Jurkat, Clone E6-1 (cell line): ENCODE data around the gene ARID5A.

ENCODE experiments used
- DNase-seq: peaks from one replicate; pipeline ENCODE4 v3.0.0-alpha.2; 2011; ENCODE audit warnings: low read depth, low spot score
- H3K4me3 ChIP-seq: 2 replicates; pipeline ENCODE4 v1.5.1; 2011; ENCODE audit warnings: mild to moderate bottlenecking, low read length, control low read depth, moderate library complexity

The ARID5A gene

GRCh38 chr2:96505231-96505889 lies 31.2 kb upstream of the ARID5A start, which contains the start of gene NEURL3:
Gene NEURL3 (minus strand): TSS chr2:96505357. CDS start chr2:96505286, 71 bp downstream.
- no peak within 1 kb of the TSS for H3K4me3 ChIP-seq
- no peak for DNase-seq

GRCh38 chr2:96506016-96506906 lies 30.3 kb upstream of the ARID5A start:
- no peak for DNase-seq
- no peak overlapping the region for H3K4me3 ChIP-seq

- no peak for DNase-seq
- H3K4me3 ChIP-seq = no peak overlapping the region
These were observed 29.7 kb upstream of the ARID5A start for GRCh38 chr2:96506907-96507240.

GRCh38 chr2:96507957-96508520 lies 28.5 kb upstream of the ARID5A start:
- peak; percentile 39 for DNase-seq
- no peak overlapping the region for H3K4me3 ChIP-seq

- no peak for DNase-seq
- H3K4me3 ChIP-seq = no peak overlapping the region
These were observed 27.9 kb upstream of the ARID5A start for GRCh38 chr2:96508521-96509113.

GRCh38 chr2:96509114-96509846 lies 27.3 kb upstream of the ARID5A start:
- no peak for DNase-seq

GRCh38 chr2:96509847-96510230 lies 26.7 kb upstream of the ARID5A start:
- no peak for DNase-seq
- no peak overlapping the region for H3K4me3 ChIP-seq

More at GRCh38 chr2:96509114-96509846, 27.3 kb upstream of the ARID5A start:
- no peak overlapping the region for H3K4me3 ChIP-seq

- DNase-seq = no peak
- H3K4me3 ChIP-seq = no peak overlapping the region
These were observed 25.5 kb upstream of the ARID5A start for GRCh38 chr2:96510931-96511595.

GRCh38 chr2:96511851-96512250 lies 24.7 kb upstream of the ARID5A start:
- DNase-seq = no peak
- H3K4me3 ChIP-seq = no peak overlapping the region

- DNase-seq = no peak
- no peak overlapping the region for H3K4me3 ChIP-seq
These were observed 24.2 kb upstream of the ARID5A start for GRCh38 chr2:96512341-96512740.

- no peak overlapping the region for H3K4me3 ChIP-seq
- DNase-seq = no peak
These were observed 22.0 kb upstream of the ARID5A start for GRCh38 chr2:96514521-96514920.

GRCh38 chr2:96517079-96517478 lies 19.5 kb upstream of the ARID5A start:
- H3K4me3 ChIP-seq = no peak overlapping the region
- no peak for DNase-seq

GRCh38 chr2:96520231-96520630 lies 16.3 kb upstream of the ARID5A start:
- no peak for DNase-seq
- no peak overlapping the region for H3K4me3 ChIP-seq

GRCh38 chr2:96520697-96521096 lies 15.9 kb upstream of the ARID5A start:
- no peak overlapping the region for H3K4me3 ChIP-seq
- no peak for DNase-seq

- DNase-seq = no peak
- no peak overlapping the region for H3K4me3 ChIP-seq
These were observed 15.3 kb upstream of the ARID5A start for GRCh38 chr2:96521219-96521618.

- DNase-seq = no peak
- no peak overlapping the region for H3K4me3 ChIP-seq
These were observed 14.0 kb upstream of the ARID5A start for GRCh38 chr2:96522304-96523203.

- H3K4me3 ChIP-seq = no peak overlapping the region
- DNase-seq = no peak
These were observed 12.7 kb upstream of the ARID5A start for GRCh38 chr2:96523659-96524481.
